Activated CD4-positive, alpha-beta memory T cell treated with anti-CD3 and anti-CD28 coated beads for 36 hours (primary cell): ENCODE measurements around the gene VPS4B. TPM values are rescaled to one million over a fixed set of nuclear protein-coding genes. Genes with fewer than 3 reads are reported as not detected.

Experiments used
- CTCF ChIA-PET: fragments of 350-600 bp; sonication (Branson Sonifier 250); formaldehyde crosslinking; loops from one replicate; lab custom pipeline; 2021; ENCODE audit warnings: antibody characterized with exemption, inconsistent platforms; lab: Charles Lee
- POLR2A ChIA-PET: fragments of 350-600 bp; sonication (Branson Sonifier 250); formaldehyde crosslinking; loops from one replicate; lab custom pipeline; 2021; ENCODE audit warnings: antibody characterized with exemption; lab: Charles Lee
- DNase-seq: peaks from one replicate; pipeline ENCODE4 v3.0.0-alpha.2; 2020
- H3K27ac Mint-ChIP-seq: one replicate; pipeline ENCODE4 v1.8.0; 2021; ENCODE audit warnings: mixed read lengths
- H3K27me3 Mint-ChIP-seq: one replicate; pipeline ENCODE4 v1.8.0; 2021; ENCODE audit warnings: mixed read lengths
- H3K36me3 Mint-ChIP-seq: one replicate; pipeline ENCODE4 v1.8.0; 2021; ENCODE audit warnings: mixed read lengths
- H3K4me1 Mint-ChIP-seq: one replicate; pipeline ENCODE4 v1.8.0; 2021; ENCODE audit warnings: low read depth, mixed read lengths
- H3K4me3 Mint-ChIP-seq: one replicate; pipeline ENCODE4 v1.8.0; 2021; ENCODE audit warnings: mild to moderate bottlenecking, mixed read lengths
- H3K9me3 Mint-ChIP-seq: one replicate; pipeline ENCODE4 v1.8.0; 2021; ENCODE audit warnings: mixed read lengths
- intact Hi-C: fragments of 100-400 bp; cut with micrococcal nuclease; formaldehyde crosslinking; loops from one replicate; pipeline ENCODE4 v1.15.1; 2023
- total RNA-seq, 2 experiments: library from RNA; stranded (reverse); gene quantifications; one replicate each; pipeline ENCODE4 v1.2.3, GENCODE V29; 2021

The VPS4B gene
- total RNA-seq, 2 experiments from 2014 or later = 41.7 to 43.3 TPM

- no peak overlapping the region for H3K27ac Mint-ChIP-seq
Observed at GRCh38 chr18:63346031-63346430, 76.2 kb downstream of the VPS4B start.

DNA sequence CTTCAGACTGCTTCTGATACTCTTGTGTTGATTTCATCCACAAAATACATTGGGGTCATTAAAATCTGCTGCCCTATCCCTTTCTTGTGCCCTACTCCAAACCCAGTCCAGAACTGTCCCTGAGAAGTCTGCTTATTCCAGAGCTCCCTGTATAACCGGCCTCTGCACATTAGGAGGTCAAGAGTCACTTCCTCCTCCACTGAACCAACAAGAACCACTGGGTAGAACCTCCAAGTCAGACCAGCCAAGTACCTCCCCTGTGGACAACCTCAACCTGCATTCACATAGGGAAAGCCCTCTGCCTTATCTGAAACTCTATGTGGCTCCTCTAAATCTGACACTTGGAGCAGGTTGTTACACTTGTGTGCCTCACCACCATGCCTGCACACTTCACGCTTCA lies 77.4 kb downstream of the VPS4B start:
- Mint-ChIP-seq H3K4me1 (peaks cover 3% of the 10 kb centered on the region), H3K27me3 (no peaks in the 10 kb centered on the region), H3K4me3 (no peak overlapping the region), H3K36me3 (peaks cover 55% of the 10 kb centered on the region), H3K9me3 (no peaks in the 10 kb centered on the region), H3K27ac (no peak overlapping the region)
- ChIA-PET CTCF (no interaction called here), POLR2A (no interaction called here)
- intact Hi-C loops = loop anchor here (5.0 kb wide), 1 partner anchor 328 kb away; no protein-coding TSS in a partner anchor
- no peak for DNase-seq

More at GRCh38 chr18:63346031-63346430, 76.2 kb downstream of the VPS4B start:
- Mint-ChIP-seq H3K4me3 (no peak overlapping the region), H3K9me3 (no peaks in the 10 kb centered on the region), H3K4me1 (no peaks in the 10 kb centered on the region), H3K27me3 (no peaks in the 10 kb centered on the region), H3K36me3 (peaks cover 54% of the 10 kb centered on the region)
- no peak for DNase-seq
- intact Hi-C loops = no loop called here
- ChIA-PET POLR2A (interaction anchor here (0.7 kb wide), 1 partner anchor 76 kb away, joined by 3 read pairs; no protein-coding TSS in a partner anchor), CTCF (interaction anchor here (0.6 to 0.7 kb wide), 2 partner anchors 23 to 92 kb away, joined by 3 read pairs; no protein-coding TSS in a partner anchor)

- Mint-ChIP-seq H3K9me3 (no peaks in the 10 kb centered on the region), H3K4me1 (peaks cover 4% of the 10 kb centered on the region), H3K27ac (no peak overlapping the region), H3K27me3 (no peaks in the 10 kb centered on the region), H3K4me3 (no peak overlapping the region), H3K36me3 (peaks cover 54% of the 10 kb centered on the region)
- no peak for DNase-seq
- CTCF ChIA-PET = interaction anchor here (5.6 kb wide), 1 partner anchor 93 kb away, joined by 75 read pairs; no protein-coding TSS in a partner anchor
- POLR2A ChIA-PET = no interaction called here
- intact Hi-C loops = loop anchor here (5.0 kb wide), 1 partner anchor 327 kb away; no protein-coding TSS in a partner anchor
Observed at GRCh38 chr18:63344263-63344662, 78.0 kb downstream of the VPS4B start.

- no peak overlapping the region for H3K27ac Mint-ChIP-seq
- no peak overlapping the region for H3K4me3 Mint-ChIP-seq
- DNase-seq = peak; percentile 46
- H3K9me3 Mint-ChIP-seq = no peaks in the 10 kb centered on the region
- H3K4me1 Mint-ChIP-seq = peaks cover 4% of the 10 kb centered on the region
- no peaks in the 10 kb centered on the region for H3K27me3 Mint-ChIP-seq
- peaks cover 50% of the 10 kb centered on the region for H3K36me3 Mint-ChIP-seq
- ChIA-PET POLR2A (no interaction called here), CTCF (interaction anchor here (0.6 to 5.6 kb wide), 9 partner anchors 12 to 335 kb away, joined by 3 to 75 read pairs (median 3); no protein-coding TSS in a partner anchor)
- intact Hi-C loops = loop anchor here (1.0 to 5.0 kb wide), 3 partner anchors 97 to 325 kb away; no protein-coding TSS in a partner anchor
Observed at GRCh38 chr18:63342206-63342605, 80.1 kb downstream of the VPS4B start.

- peak; percentile 37 for DNase-seq
- Mint-ChIP-seq H3K4me3 (no peak overlapping the region), H3K4me1 (peaks cover 12% of the 10 kb centered on the region), H3K27me3 (no peaks in the 10 kb centered on the region), H3K9me3 (no peaks in the 10 kb centered on the region), H3K36me3 (peaks cover 55% of the 10 kb centered on the region), H3K27ac (no peak overlapping the region)
- ChIA-PET CTCF (interaction anchor here (0.6 to 5.6 kb wide), 24 partner anchors 10 to 794 kb away, joined by 3 to 75 read pairs (median 4); no protein-coding TSS in a partner anchor), POLR2A (no interaction called here)
- intact Hi-C loops = loop anchor here (2.0 to 5.0 kb wide), 2 partner anchors 27 to 323 kb away; partner anchors contain the start of gene KDSR
Observed at GRCh38 chr18:63339920-63340484, 82.3 kb downstream of the VPS4B start.

Other genes starting within 250 kb of the VPS4B start
- 10 to 100 TPM; 66.9 to 67.9 TPM for gene BCL2, start 102.7 kb downstream of the VPS4B start, total RNA-seq
- gene KDSR, start 55.3 kb downstream of the VPS4B start, total RNA-seq = 10 to 100 TPM; 72.8 to 77.2 TPM
- gene SERPINB5, start 54.5 kb upstream of the VPS4B start, total RNA-seq = not detected
- gene SERPINB12, start 119.9 kb upstream of the VPS4B start, total RNA-seq = not detected
- not detected for gene SERPINB13, start 164.9 kb upstream of the VPS4B start, total RNA-seq
- not detected for gene SERPINB4, start 221.8 kb upstream of the VPS4B start, total RNA-seq
- gene SERPINB3, start 239.4 kb upstream of the VPS4B start, total RNA-seq = not detected